ENCODE results near the gene SOWAHD.
"Not testable (repeated sequence)": the region's sequence is repeated elsewhere in the genome, so short reads cannot be mapped to it uniquely, and the experiment has no call there.

The SOWAHD gene

GRCh38 chrX:119759248-119759766, 919 bp downstream of the SOWAHD start:
- H3K27ac ChIP-seq (ENCODE audit: low read depth, low read length): no peak overlapping the region
- peak overlapping the region; percentile 62 for H3K4me3 ChIP-seq (ENCODE audit: low read length)
- 9% methylated on average over 44 of the region's 44 CpGs for WGBS
- H3K9ac ChIP-seq (ENCODE audit: low read depth, low read length): no peak overlapping the region
- peaks cover 16% of the 10 kb centered on the region; the same call in 1 of the 2 replicates for H3K4me1 ChIP-seq (ENCODE audit: insufficient read depth, low read length)
- peaks cover 33% of the 10 kb centered on the region for H3K27me3 ChIP-seq (ENCODE audit: insufficient read depth, low read length)
- no peaks in the 10 kb centered on the region for H3K36me3 ChIP-seq (ENCODE audit: insufficient read depth, low read length)
- H3K9me3 ChIP-seq (ENCODE audit: insufficient read depth, low read depth, low read length): no peaks in the 10 kb centered on the region

- no peak overlapping the region for H3K27ac ChIP-seq (ENCODE audit: low read depth, low read length)
- H3K9me3 ChIP-seq (ENCODE audit: insufficient read depth, low read depth, low read length): no peaks in the 10 kb centered on the region
- H3K4me1 ChIP-seq (ENCODE audit: insufficient read depth, low read length): peaks cover 16% of the 10 kb centered on the region; the same call in 1 of the 2 replicates
- H3K4me3 ChIP-seq (ENCODE audit: low read length): peak overlapping the region; percentile 62; the same call in 1 of the 2 replicates
- no peak overlapping the region for H3K9ac ChIP-seq (ENCODE audit: low read depth, low read length)
- 77% methylated on average over 13 of the region's 18 CpGs for WGBS
- no peaks in the 10 kb centered on the region for H3K36me3 ChIP-seq (ENCODE audit: insufficient read depth, low read length)
- H3K27me3 ChIP-seq (ENCODE audit: insufficient read depth, low read length): peaks cover 33% of the 10 kb centered on the region
Observed at GRCh38 chrX:119760026-119760877, 1.9 kb downstream of the SOWAHD start.

- WGBS: 84% methylated on average over 3 of the region's 3 CpGs
- Histone ChIP-seq H3K4me3 (ENCODE audit: low read length) (no peak overlapping the region), H3K9ac (ENCODE audit: low read depth, low read length) (no peak overlapping the region), H3K4me1 (ENCODE audit: insufficient read depth, low read length) (peaks cover 7% of the 10 kb centered on the region; the same call in 1 of the 2 replicates), H3K27ac (ENCODE audit: low read depth, low read length) (peak overlapping the region; percentile 25; the same call in 1 of the 2 replicates), H3K36me3 (ENCODE audit: insufficient read depth, low read length) (no peaks in the 10 kb centered on the region), H3K9me3 (ENCODE audit: insufficient read depth, low read depth, low read length) (no peaks in the 10 kb centered on the region), H3K27me3 (ENCODE audit: insufficient read depth, low read length) (peaks cover 23% of the 10 kb centered on the region)
Observed at GRCh38 chrX:119762718-119763117, 4.3 kb downstream of the SOWAHD start.

- no peaks in the 10 kb centered on the region for H3K9me3 ChIP-seq (ENCODE audit: insufficient read depth, low read depth, low read length)
- peaks cover 7% of the 10 kb centered on the region; the same call in 1 of the 2 replicates for H3K4me1 ChIP-seq (ENCODE audit: insufficient read depth, low read length)
- H3K27ac ChIP-seq (ENCODE audit: low read depth, low read length): no peak overlapping the region; the same call in 1 of the 2 replicates
- H3K4me3 ChIP-seq (ENCODE audit: low read length): no peak overlapping the region
- no peaks in the 10 kb centered on the region for H3K36me3 ChIP-seq (ENCODE audit: insufficient read depth, low read length)
- no peak overlapping the region for H3K9ac ChIP-seq (ENCODE audit: low read depth, low read length)
- H3K27me3 ChIP-seq (ENCODE audit: insufficient read depth, low read length): peaks cover 18% of the 10 kb centered on the region
- 53% methylated on average over 7 of the region's 7 CpGs for WGBS
Observed at GRCh38 chrX:119763181-119763580, 4.8 kb downstream of the SOWAHD start.

- H3K27ac ChIP-seq (ENCODE audit: low read depth, low read length): no peak overlapping the region
- no peaks in the 10 kb centered on the region for H3K36me3 ChIP-seq (ENCODE audit: insufficient read depth, low read length)
- H3K4me3 ChIP-seq (ENCODE audit: low read length): no peak overlapping the region
- H3K27me3 ChIP-seq (ENCODE audit: insufficient read depth, low read length): peaks cover 15% of the 10 kb centered on the region
- H3K4me1 ChIP-seq (ENCODE audit: insufficient read depth, low read length): peaks cover 7% of the 10 kb centered on the region; the same call in 1 of the 2 replicates
- WGBS: 91% methylated on average over 6 of the region's 6 CpGs
- H3K9me3 ChIP-seq (ENCODE audit: insufficient read depth, low read depth, low read length): no peaks in the 10 kb centered on the region
- no peak overlapping the region for H3K9ac ChIP-seq (ENCODE audit: low read depth, low read length)
Observed at GRCh38 chrX:119763836-119764387, 5.5 kb downstream of the SOWAHD start.

GRCh38 chrX:119768436-119768835, 10.0 kb downstream of the SOWAHD start:
- not testable (repeated sequence) for H3K9me3 ChIP-seq (ENCODE audit: insufficient read depth, low read depth, low read length); H3K27me3 ChIP-seq (ENCODE audit: insufficient read depth, low read length); H3K4me3 ChIP-seq (ENCODE audit: low read length); H3K27ac ChIP-seq (ENCODE audit: low read depth, low read length); H3K36me3 ChIP-seq (ENCODE audit: insufficient read depth, low read length); H3K4me1 ChIP-seq (ENCODE audit: insufficient read depth, low read length); H3K9ac ChIP-seq (ENCODE audit: low read depth, low read length)
- WGBS: 95% methylated on average over 10 of the region's 11 CpGs

GRCh38 chrX:119769388-119769787, 11.0 kb downstream of the SOWAHD start:
- WGBS: 90% methylated on average over 2 of the region's 3 CpGs
- H3K9ac ChIP-seq (ENCODE audit: low read depth, low read length); H3K4me1 ChIP-seq (ENCODE audit: insufficient read depth, low read length): not testable (repeated sequence)

GRCh38 chrX:119775517-119776238, 17.3 kb downstream of the SOWAHD start:
- Histone ChIP-seq H3K4me1 (ENCODE audit: insufficient read depth, low read length) (no peaks in the 10 kb centered on the region), H3K9ac (ENCODE audit: low read depth, low read length) (no peak overlapping the region), H3K36me3 (ENCODE audit: insufficient read depth, low read length) (no peaks in the 10 kb centered on the region), H3K4me3 (ENCODE audit: low read length) (no peak overlapping the region), H3K9me3 (ENCODE audit: insufficient read depth, low read depth, low read length) (no peaks in the 10 kb centered on the region), H3K27me3 (ENCODE audit: insufficient read depth, low read length) (no peaks in the 10 kb centered on the region), H3K27ac (ENCODE audit: low read depth, low read length) (no peak overlapping the region)
- WGBS: 90% methylated on average over 15 of the region's 15 CpGs

More at GRCh38 chrX:119769388-119769787, 11.0 kb downstream of the SOWAHD start:
- not testable (repeated sequence) for H3K27me3 ChIP-seq (ENCODE audit: insufficient read depth, low read length); H3K27ac ChIP-seq (ENCODE audit: low read depth, low read length); H3K4me3 ChIP-seq (ENCODE audit: low read length); H3K36me3 ChIP-seq (ENCODE audit: insufficient read depth, low read length); H3K9me3 ChIP-seq (ENCODE audit: insufficient read depth, low read depth, low read length)

- Histone ChIP-seq H3K36me3 (ENCODE audit: insufficient read depth, low read length) (peaks cover 15% of the 10 kb centered on the region; the same call in 1 of the 2 replicates), H3K4me3 (ENCODE audit: low read length) (no peak overlapping the region), H3K27me3 (ENCODE audit: insufficient read depth, low read length) (no peaks in the 10 kb centered on the region), H3K4me1 (ENCODE audit: insufficient read depth, low read length) (no peaks in the 10 kb centered on the region), H3K27ac (ENCODE audit: low read depth, low read length) (no peak overlapping the region), H3K9ac (ENCODE audit: low read depth, low read length) (no peak overlapping the region), H3K9me3 (ENCODE audit: insufficient read depth, low read depth, low read length) (no peaks in the 10 kb centered on the region)
- WGBS: 92% methylated on average over 3 of the region's 5 CpGs
Observed at GRCh38 chrX:119778829-119779228, 20.4 kb downstream of the SOWAHD start.

- Histone ChIP-seq H3K4me3 (ENCODE audit: low read length) (no peak overlapping the region), H3K27me3 (ENCODE audit: insufficient read depth, low read length) (no peaks in the 10 kb centered on the region), H3K9ac (ENCODE audit: low read depth, low read length) (no peak overlapping the region), H3K36me3 (ENCODE audit: insufficient read depth, low read length) (peaks cover 55% of the 10 kb centered on the region), H3K27ac (ENCODE audit: low read depth, low read length) (no peak overlapping the region), H3K9me3 (ENCODE audit: insufficient read depth, low read depth, low read length) (no peaks in the 10 kb centered on the region), H3K4me1 (ENCODE audit: insufficient read depth, low read length) (no peaks in the 10 kb centered on the region)
- 91% methylated on average over 5 of the region's 5 CpGs for WGBS
Observed at GRCh38 chrX:119783026-119783425, 24.6 kb downstream of the SOWAHD start.
